ENCODE data around the gene RCAN2. TPM values are rescaled to one million over a fixed set of nuclear protein-coding genes. Genes with fewer than 3 reads are reported as not detected.

RCAN2 gene
- total RNA-seq, 1 donor from 2014 or later: 5.8 TPM

GRCh38 chr6:46175976-46176375, 315.3 kb downstream of the RCAN2 start:
- no peaks in the 10 kb centered on the region for H3K79me2 ChIP-seq (ENCODE audit: low read depth)
- H2AFZ ChIP-seq (replicated peaks): no peak overlapping the region
- H3K4me2 ChIP-seq: no peak overlapping the region
- no peak overlapping the region for H3K4me3 ChIP-seq
- H3K9ac ChIP-seq: no peak overlapping the region
- no peak overlapping the region for H3K27ac Mint-ChIP-seq
- DNase-seq (ENCODE audit: low spot score): no peak
- H3K4me3 Mint-ChIP-seq: no peak overlapping the region
- no peaks in the 10 kb centered on the region for H3F3A ChIP-seq (ENCODE audit: low read depth)
- no peaks in the 10 kb centered on the region for H3K36me3 Mint-ChIP-seq
- H3K4me1 ChIP-seq: peaks cover 3% of the 10 kb centered on the region
- no peaks in the 10 kb centered on the region for H3K4me1 Mint-ChIP-seq
- H3K9me3 ChIP-seq (ENCODE audit: low read depth): no peaks in the 10 kb centered on the region
- H3K9me3 Mint-ChIP-seq: no peaks in the 10 kb centered on the region
- no peaks in the 10 kb centered on the region for H3K27me3 ChIP-seq
- H3K27me3 Mint-ChIP-seq (ENCODE audit: insufficient read depth, low read depth): peaks cover 4% of the 10 kb centered on the region
- no peak for TF ChIP-seq EZH2phosphoT487 (IDR thresholded peaks at IDR 0.05)
- no peak for TF ChIP-seq EZH2 (IDR thresholded peaks at IDR 0.05)
- TF ChIP-seq, protein P1, sequence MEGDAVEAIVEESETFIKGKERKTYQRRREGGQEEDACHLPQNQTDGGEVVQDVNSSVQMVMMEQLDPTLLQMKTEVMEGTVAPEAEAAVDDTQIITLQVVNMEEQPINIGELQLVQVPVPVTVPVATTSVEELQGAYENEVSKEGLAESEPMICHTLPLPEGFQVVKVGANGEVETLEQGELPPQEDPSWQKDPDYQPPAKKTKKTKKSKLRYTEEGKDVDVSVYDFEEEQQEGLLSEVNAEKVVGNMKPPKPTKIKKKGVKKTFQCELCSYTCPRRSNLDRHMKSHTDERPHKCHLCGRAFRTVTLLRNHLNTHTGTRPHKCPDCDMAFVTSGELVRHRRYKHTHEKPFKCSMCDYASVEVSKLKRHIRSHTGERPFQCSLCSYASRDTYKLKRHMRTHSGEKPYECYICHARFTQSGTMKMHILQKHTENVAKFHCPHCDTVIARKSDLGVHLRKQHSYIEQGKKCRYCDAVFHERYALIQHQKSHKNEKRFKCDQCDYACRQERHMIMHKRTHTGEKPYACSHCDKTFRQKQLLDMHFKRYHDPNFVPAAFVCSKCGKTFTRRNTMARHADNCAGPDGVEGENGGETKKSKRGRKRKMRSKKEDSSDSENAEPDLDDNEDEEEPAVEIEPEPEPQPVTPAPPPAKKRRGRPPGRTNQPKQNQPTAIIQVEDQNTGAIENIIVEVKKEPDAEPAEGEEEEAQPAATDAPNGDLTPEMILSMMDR (IDR thresholded peaks at IDR 0.05): no peak
- no peak overlapping the region for H3K27ac ChIP-seq
- no peaks in the 10 kb centered on the region for H3K36me3 ChIP-seq
- H4K20me1 ChIP-seq (ENCODE audit: low read depth): no peaks in the 10 kb centered on the region

DNA sequence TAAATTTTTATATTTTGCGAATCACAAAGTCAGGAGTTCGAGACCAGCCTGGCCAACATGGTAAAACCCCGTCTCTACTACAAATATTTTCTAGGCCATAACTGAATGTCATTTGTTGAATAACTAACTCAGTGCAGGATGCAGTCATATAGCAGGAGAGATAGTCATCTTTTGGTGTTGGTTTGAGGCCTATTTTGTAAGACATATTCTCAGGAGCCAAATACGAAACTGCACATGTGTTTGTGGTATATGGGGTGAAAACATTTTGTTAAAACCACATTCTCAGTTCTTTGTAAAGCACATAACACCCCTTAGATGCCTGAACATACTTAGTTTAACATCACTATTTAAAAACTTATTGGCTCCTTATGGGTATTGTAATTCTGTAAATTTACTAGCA, 315.8 kb downstream of the RCAN2 start:
- no peak overlapping the region for H3K27ac Mint-ChIP-seq
- H3K27me3 Mint-ChIP-seq (ENCODE audit: insufficient read depth, low read depth): peaks cover 4% of the 10 kb centered on the region
- H3F3A ChIP-seq (ENCODE audit: low read depth): no peaks in the 10 kb centered on the region

DNA sequence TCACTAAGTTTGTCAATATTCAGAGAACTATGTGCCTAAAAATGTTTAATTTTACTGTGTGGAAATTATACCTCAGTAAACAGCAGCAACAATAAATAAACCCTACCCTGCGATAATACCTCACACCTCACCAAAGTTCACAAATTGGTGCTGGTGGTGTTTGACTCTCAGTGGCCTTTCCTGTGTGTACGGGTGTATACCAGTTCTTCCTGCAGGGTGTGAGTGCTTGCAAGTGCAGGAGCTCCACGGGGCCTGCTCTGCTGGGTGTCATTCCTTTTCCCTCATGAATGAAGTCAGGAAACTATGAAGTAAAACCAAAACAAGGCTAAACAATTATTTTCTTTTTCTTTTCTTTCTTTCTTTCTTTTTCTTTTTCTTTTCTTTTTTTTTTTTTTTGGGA, 316.3 kb downstream of the RCAN2 start:
- H3K36me3 ChIP-seq: no peaks in the 10 kb centered on the region
- Mint-ChIP-seq H3K27ac (no peak overlapping the region), H3K4me1 (peaks cover 2% of the 10 kb centered on the region), H3K9me3 (no peaks in the 10 kb centered on the region), H3K36me3 (no peaks in the 10 kb centered on the region), H3K27me3 (ENCODE audit: insufficient read depth, low read depth) (peaks cover 4% of the 10 kb centered on the region), H3K4me3 (no peak overlapping the region)
- H4K20me1 ChIP-seq (ENCODE audit: low read depth): no peaks in the 10 kb centered on the region
- peaks cover 3% of the 10 kb centered on the region for H3K4me1 ChIP-seq
- H3F3A ChIP-seq (ENCODE audit: low read depth): no peaks in the 10 kb centered on the region
- H3K4me3 ChIP-seq: no peak overlapping the region
- TF ChIP-seq, protein P1 (IDR thresholded peaks at IDR 0.05): no peak
- TF ChIP-seq EZH2phosphoT487 (IDR thresholded peaks at IDR 0.05): no peak
- TF ChIP-seq EZH2 (IDR thresholded peaks at IDR 0.05): no peak
- H3K9me3 ChIP-seq (ENCODE audit: low read depth): no peaks in the 10 kb centered on the region
- H2AFZ ChIP-seq (replicated peaks): no peak overlapping the region
- peaks cover 4% of the 10 kb centered on the region for H3K79me2 ChIP-seq (ENCODE audit: low read depth)
- no peak overlapping the region for H3K9ac ChIP-seq
- H3K27ac ChIP-seq: no peak overlapping the region
- no peak overlapping the region for H3K4me2 ChIP-seq
- DNase-seq (ENCODE audit: low spot score): no peak
- H3K27me3 ChIP-seq: no peaks in the 10 kb centered on the region

More for the DNA sequence above, 315.8 kb downstream of the RCAN2 start:
- Mint-ChIP-seq H3K4me1 (no peaks in the 10 kb centered on the region), H3K4me3 (no peak overlapping the region), H3K9me3 (no peaks in the 10 kb centered on the region), H3K36me3 (no peaks in the 10 kb centered on the region)
- H3K79me2 ChIP-seq (ENCODE audit: low read depth): no peaks in the 10 kb centered on the region
- no peaks in the 10 kb centered on the region for H3K36me3 ChIP-seq
- TF ChIP-seq, protein P1 (IDR thresholded peaks at IDR 0.05): no peak
- TF ChIP-seq EZH2phosphoT487 (IDR thresholded peaks at IDR 0.05): no peak
- no peak for TF ChIP-seq EZH2 (IDR thresholded peaks at IDR 0.05)
- no peak overlapping the region for H3K4me2 ChIP-seq
- H2AFZ ChIP-seq (replicated peaks): no peak overlapping the region
- DNase-seq (ENCODE audit: low spot score): no peak
- no peaks in the 10 kb centered on the region for H4K20me1 ChIP-seq (ENCODE audit: low read depth)
- H3K27ac ChIP-seq: no peak overlapping the region
- no peak overlapping the region for H3K4me3 ChIP-seq
- peaks cover 3% of the 10 kb centered on the region for H3K4me1 ChIP-seq
- H3K9me3 ChIP-seq (ENCODE audit: low read depth): no peaks in the 10 kb centered on the region
- no peaks in the 10 kb centered on the region for H3K27me3 ChIP-seq
- H3K9ac ChIP-seq: no peak overlapping the region
